Neural cell (in vitro differentiated cells): ENCODE measurements around the gene GPHN.

Experiments used
- EZH2 ChIP-seq: fragments of 200-600, 300-800 bp; shearing (Covaris generic), sonication (generic); IDR thresholded peaks from 2 replicates; pipeline ENCODE4 v1.6.1; 2014; ENCODE audit warnings: antibody characterized with exemption, low read length, borderline replicate concordance, mild to moderate bottlenecking; ENCODE audit not compliant: insufficient read depth, poor library complexity, severe bottlenecking
- MXI1 ChIP-seq: fragments of 450-650 bp; conservative IDR thresholded peaks from 2 replicates; pipeline ENCODE4 v1.6.1; 2014; ENCODE audit warnings: antibody characterized with exemption, mild to moderate bottlenecking; ENCODE audit not compliant: poor library complexity, severe bottlenecking
- POLR2AphosphoS5 ChIP-seq: IDR thresholded peaks from 2 replicates; pipeline ENCODE4 v1.6.1; 2012
- RAD21 ChIP-seq: fragments of 450-650 bp; conservative IDR thresholded peaks from 2 replicates; pipeline ENCODE4 v1.6.1; 2014; ENCODE audit warnings: antibody characterized with exemption, mild to moderate bottlenecking, moderate library complexity
- TAF1 ChIP-seq: IDR thresholded peaks from 2 replicates; pipeline ENCODE4 v1.6.1; 2012; ENCODE audit warnings: low read depth
- TF ChIP-seq, protein P1 (sequence below): fragments of 450-650 bp; IDR thresholded peaks from 2 replicates; pipeline ENCODE4 v1.5.1; 2014; ENCODE audit warnings: antibody characterized with exemption, mild to moderate bottlenecking, moderate library complexity; ENCODE audit not compliant: poor library complexity, severe bottlenecking
- TF ChIP-seq, protein P2 (sequence below): IDR thresholded peaks from 2 replicates; pipeline ENCODE4 v1.6.1; 2012; ENCODE audit warnings: borderline replicate concordance

- TF ChIP-seq, protein P1, sequence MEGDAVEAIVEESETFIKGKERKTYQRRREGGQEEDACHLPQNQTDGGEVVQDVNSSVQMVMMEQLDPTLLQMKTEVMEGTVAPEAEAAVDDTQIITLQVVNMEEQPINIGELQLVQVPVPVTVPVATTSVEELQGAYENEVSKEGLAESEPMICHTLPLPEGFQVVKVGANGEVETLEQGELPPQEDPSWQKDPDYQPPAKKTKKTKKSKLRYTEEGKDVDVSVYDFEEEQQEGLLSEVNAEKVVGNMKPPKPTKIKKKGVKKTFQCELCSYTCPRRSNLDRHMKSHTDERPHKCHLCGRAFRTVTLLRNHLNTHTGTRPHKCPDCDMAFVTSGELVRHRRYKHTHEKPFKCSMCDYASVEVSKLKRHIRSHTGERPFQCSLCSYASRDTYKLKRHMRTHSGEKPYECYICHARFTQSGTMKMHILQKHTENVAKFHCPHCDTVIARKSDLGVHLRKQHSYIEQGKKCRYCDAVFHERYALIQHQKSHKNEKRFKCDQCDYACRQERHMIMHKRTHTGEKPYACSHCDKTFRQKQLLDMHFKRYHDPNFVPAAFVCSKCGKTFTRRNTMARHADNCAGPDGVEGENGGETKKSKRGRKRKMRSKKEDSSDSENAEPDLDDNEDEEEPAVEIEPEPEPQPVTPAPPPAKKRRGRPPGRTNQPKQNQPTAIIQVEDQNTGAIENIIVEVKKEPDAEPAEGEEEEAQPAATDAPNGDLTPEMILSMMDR: no peak
- TF ChIP-seq, protein P2, sequence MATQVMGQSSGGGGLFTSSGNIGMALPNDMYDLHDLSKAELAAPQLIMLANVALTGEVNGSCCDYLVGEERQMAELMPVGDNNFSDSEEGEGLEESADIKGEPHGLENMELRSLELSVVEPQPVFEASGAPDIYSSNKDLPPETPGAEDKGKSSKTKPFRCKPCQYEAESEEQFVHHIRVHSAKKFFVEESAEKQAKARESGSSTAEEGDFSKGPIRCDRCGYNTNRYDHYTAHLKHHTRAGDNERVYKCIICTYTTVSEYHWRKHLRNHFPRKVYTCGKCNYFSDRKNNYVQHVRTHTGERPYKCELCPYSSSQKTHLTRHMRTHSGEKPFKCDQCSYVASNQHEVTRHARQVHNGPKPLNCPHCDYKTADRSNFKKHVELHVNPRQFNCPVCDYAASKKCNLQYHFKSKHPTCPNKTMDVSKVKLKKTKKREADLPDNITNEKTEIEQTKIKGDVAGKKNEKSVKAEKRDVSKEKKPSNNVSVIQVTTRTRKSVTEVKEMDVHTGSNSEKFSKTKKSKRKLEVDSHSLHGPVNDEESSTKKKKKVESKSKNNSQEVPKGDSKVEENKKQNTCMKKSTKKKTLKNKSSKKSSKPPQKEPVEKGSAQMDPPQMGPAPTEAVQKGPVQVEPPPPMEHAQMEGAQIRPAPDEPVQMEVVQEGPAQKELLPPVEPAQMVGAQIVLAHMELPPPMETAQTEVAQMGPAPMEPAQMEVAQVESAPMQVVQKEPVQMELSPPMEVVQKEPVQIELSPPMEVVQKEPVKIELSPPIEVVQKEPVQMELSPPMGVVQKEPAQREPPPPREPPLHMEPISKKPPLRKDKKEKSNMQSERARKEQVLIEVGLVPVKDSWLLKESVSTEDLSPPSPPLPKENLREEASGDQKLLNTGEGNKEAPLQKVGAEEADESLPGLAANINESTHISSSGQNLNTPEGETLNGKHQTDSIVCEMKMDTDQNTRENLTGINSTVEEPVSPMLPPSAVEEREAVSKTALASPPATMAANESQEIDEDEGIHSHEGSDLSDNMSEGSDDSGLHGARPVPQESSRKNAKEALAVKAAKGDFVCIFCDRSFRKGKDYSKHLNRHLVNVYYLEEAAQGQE: no peak
- TF ChIP-seq MXI1 (no peak), POLR2AphosphoS5 (no peak), TAF1 (no peak), EZH2 (no peak), RAD21 (no peak)
These were observed 345.4 kb downstream of the GPHN start for GRCh38 chr14:66853311-66853710.
